RWPE2 (cell line): ENCODE measurements around the gene HELZ2.
"Not testable (repeated sequence)": the region's sequence is repeated elsewhere in the genome, so short reads cannot be mapped to it uniquely, and the experiment has no call there.

Source experiments
- ATAC-seq: fragments of 200-7000 bp; cut with Tn5 transposase; 3 replicates; pipeline ENCODE4 v1.9.1; 2021; ENCODE audit warnings: low read depth
- DNase-seq: peaks from one replicate; pipeline ENCODE4 v3.0.0-alpha.2; 2020; ENCODE audit warnings: low spot score
- H3K27ac ChIP-seq: fragments of 450-650 bp; 2 replicates; pipeline ENCODE4 v1.5.1; 2017; ENCODE audit warnings: mild to moderate bottlenecking; ENCODE audit not compliant: poor library complexity, severe bottlenecking
- H3K27me3 ChIP-seq: fragments of 250-450 bp; sonication (Bioruptor Pico); 2 replicates; pipeline ENCODE4 v1.5.1; 2021; ENCODE audit warnings: mild to moderate bottlenecking, moderate library complexity; ENCODE audit not compliant: insufficient read depth, poor library complexity, severe bottlenecking
- H3K36me3 ChIP-seq: fragments of 250-450 bp; sonication (Bioruptor Pico); 2 replicates; pipeline ENCODE4 v1.5.1; 2020; ENCODE audit warnings: low read depth, mild to moderate bottlenecking, moderate library complexity
- H3K4me1 ChIP-seq: fragments of 250-450 bp; sonication (Bioruptor Pico); 2 replicates; pipeline ENCODE4 v1.5.1; 2021; ENCODE audit warnings: mild to moderate bottlenecking, moderate library complexity; ENCODE audit not compliant: insufficient read depth, poor library complexity, severe bottlenecking
- H3K4me3 ChIP-seq: fragments of 250-450 bp; sonication (Bioruptor Pico); 2 replicates; pipeline ENCODE4 v1.5.1; 2021; ENCODE audit warnings: mild to moderate bottlenecking, moderate library complexity; ENCODE audit not compliant: severe bottlenecking
- H3K9me3 ChIP-seq: fragments of 250-450 bp; sonication (Bioruptor Pico); 2 replicates; pipeline ENCODE4 v1.5.1; 2021; ENCODE audit warnings: mild to moderate bottlenecking, moderate library complexity; ENCODE audit not compliant: severe bottlenecking
- CTCF ChIP-seq: fragments of 450-650 bp; IDR thresholded peaks from one replicate; pipeline ENCODE4 v1.5.1; 2017; ENCODE audit warnings: mild to moderate bottlenecking, moderate library complexity; ENCODE audit not compliant: poor library complexity, severe bottlenecking

Gene HELZ2

GRCh38 chr20:63573647-63574131 is 350 bp downstream of the HELZ2 start:
- no peaks in the 10 kb centered on the region for H3K9me3 ChIP-seq
- H3K27me3 ChIP-seq, result no peaks in the 10 kb centered on the region
- peak overlapping the region; percentile 82 for H3K4me3 ChIP-seq
- peak; percentile 41 for ATAC-seq
- H3K27ac ChIP-seq, result peak overlapping the region; percentile 36
- peaks cover 4% of the 10 kb centered on the region for H3K4me1 ChIP-seq
- DNase-seq, result no peak
- no peak for TF ChIP-seq CTCF
- H3K36me3 ChIP-seq, result peaks cover 10% of the 10 kb centered on the region

- Histone ChIP-seq H3K27ac (peak overlapping the region; percentile 36), H3K4me3 (peak overlapping the region; percentile 82), H3K4me1 (peaks cover 4% of the 10 kb centered on the region), H3K36me3 (peaks cover 14% of the 10 kb centered on the region), H3K27me3 (no peaks in the 10 kb centered on the region), H3K9me3 (no peaks in the 10 kb centered on the region)
- ATAC-seq, result peak; percentile 20
- TF ChIP-seq CTCF, result peak; percentile 28
- DNase-seq, result no peak
These were observed 1.0 kb downstream of the HELZ2 start for GRCh38 chr20:63572788-63573646.

GRCh38 chr20:63572071-63572787 is 1.8 kb downstream of the HELZ2 start:
- no peaks in the 10 kb centered on the region for H3K9me3 ChIP-seq
- peak; percentile 83 for DNase-seq
- H3K36me3 ChIP-seq, result peaks cover 20% of the 10 kb centered on the region
- H3K27ac ChIP-seq, result no peak overlapping the region
- no peak for ATAC-seq
- TF ChIP-seq CTCF, result no peak
- no peaks in the 10 kb centered on the region for H3K27me3 ChIP-seq
- peaks cover 4% of the 10 kb centered on the region for H3K4me1 ChIP-seq
- H3K4me3 ChIP-seq, result no peak overlapping the region

- not testable (repeated sequence) for DNase-seq, H3K27me3 ChIP-seq, H3K9me3 ChIP-seq, H3K4me1 ChIP-seq, ATAC-seq, H3K4me3 ChIP-seq, H3K27ac ChIP-seq
- peaks cover 27% of the 10 kb centered on the region for H3K36me3 ChIP-seq
These were observed 3.0 kb downstream of the HELZ2 start for GRCh38 chr20:63571087-63571478.

- ATAC-seq (no peak), DNase-seq (peak; percentile 83)
- H3K4me1 ChIP-seq, result peaks cover under 1% of the 10 kb centered on the region
- no peaks in the 10 kb centered on the region for H3K27me3 ChIP-seq
- no peak overlapping the region for H3K27ac ChIP-seq
- no peak for TF ChIP-seq CTCF
- peaks cover 32% of the 10 kb centered on the region for H3K36me3 ChIP-seq
- no peak overlapping the region for H3K4me3 ChIP-seq
- H3K9me3 ChIP-seq, result no peaks in the 10 kb centered on the region
These were observed 3.6 kb downstream of the HELZ2 start for GRCh38 chr20:63570281-63571086.
